ENCODE measurements around the gene DNAJC12.
A peak's percentile ranks its signal among the peaks of the same experiment; 100 is the strongest.
"Not testable (repeated sequence)": the region's sequence is repeated elsewhere in the genome, so short reads cannot be mapped to it uniquely, and the experiment has no call there.

Gene DNAJC12

GRCh38 chr10:67790534-67791408, 47.2 kb downstream of the DNAJC12 start:
- DNase-seq, result no peak

GRCh38 chr10:67789769-67790168, 48.2 kb downstream of the DNAJC12 start:
- DNase-seq, result no peak

GRCh38 chr10:67788028-67788886, 49.7 kb downstream of the DNAJC12 start:
- DNase-seq, result no peak

- DNase-seq, result peak; percentile 64
Measured at GRCh38 chr10:67785098-67785497, 52.9 kb downstream of the DNAJC12 start.

GRCh38 chr10:67784474-67784873, 53.5 kb downstream of the DNAJC12 start:
- DNase-seq, result no peak

- no peak for DNase-seq
Measured at GRCh38 chr10:67783606-67784294, 54.2 kb downstream of the DNAJC12 start.

GRCh38 chr10:67782530-67782929, 55.5 kb downstream of the DNAJC12 start:
- DNase-seq, result no peak

- no peak for DNase-seq
Measured at GRCh38 chr10:67780759-67781538, 57.0 kb downstream of the DNAJC12 start.

- DNase-seq, result not testable (repeated sequence)
Measured at GRCh38 chr10:67780204-67780621, 57.8 kb downstream of the DNAJC12 start.

GRCh38 chr10:67779465-67780203, 58.4 kb downstream of the DNAJC12 start:
- DNase-seq, result peak; percentile 79

GRCh38 chr10:67776371-67776770, 61.6 kb downstream of the DNAJC12 start:
- no peak for DNase-seq

- no peak for DNase-seq
Measured at GRCh38 chr10:67775279-67775678, 62.7 kb downstream of the DNAJC12 start.

- DNase-seq, result no peak
Measured at GRCh38 chr10:67772894-67773511, 65.0 kb downstream of the DNAJC12 start.

GRCh38 chr10:67772151-67772550, 65.8 kb downstream of the DNAJC12 start:
- DNase-seq, result no peak

- no peak for DNase-seq
Measured at GRCh38 chr10:67771200-67771599, 66.8 kb downstream of the DNAJC12 start.

GRCh38 chr10:67770537-67770936, 67.5 kb downstream of the DNAJC12 start:
- DNase-seq, result no peak

GRCh38 chr10:67767244-67767643, 70.7 kb downstream of the DNAJC12 start:
- no peak for DNase-seq

- peak; percentile 91 for DNase-seq
Measured at GRCh38 chr10:67764012-67764822, 73.8 kb downstream of the DNAJC12 start.

- DNase-seq, result peak; percentile 63
Measured at GRCh38 chr10:67763499-67764011, 74.4 kb downstream of the DNAJC12 start.

GRCh38 chr10:67762567-67762966, 75.4 kb downstream of the DNAJC12 start:
- not testable (repeated sequence) for DNase-seq
